Forelimb muscle (tissue), 1 donor: ENCODE measurements around the gene MAP2K2. TPM values are rescaled to one million over a fixed set of nuclear protein-coding genes. Genes with fewer than 3 reads are reported as not detected.
A peak's percentile ranks its signal among the peaks of the same experiment; 100 is the strongest.
"Not testable (repeated sequence)": the region's sequence is repeated elsewhere in the genome, so short reads cannot be mapped to it uniquely, and the experiment has no call there.

ENCODE experiments used
- DNase-seq: peaks from one replicate; pipeline ENCODE4 v3.0.0-alpha.2; 2013; ENCODE audit warnings: low read depth
- polyA plus RNA-seq: library from polyadenylated mRNA; unstranded; fragments of 120-200 nt; gene quantifications from one replicate; pipeline ENCODE4 v1.2.1, GENCODE V29; 2013; ENCODE audit not compliant: insufficient read length

Gene MAP2K2
- polyA plus RNA-seq: 119 TPM

DNA sequence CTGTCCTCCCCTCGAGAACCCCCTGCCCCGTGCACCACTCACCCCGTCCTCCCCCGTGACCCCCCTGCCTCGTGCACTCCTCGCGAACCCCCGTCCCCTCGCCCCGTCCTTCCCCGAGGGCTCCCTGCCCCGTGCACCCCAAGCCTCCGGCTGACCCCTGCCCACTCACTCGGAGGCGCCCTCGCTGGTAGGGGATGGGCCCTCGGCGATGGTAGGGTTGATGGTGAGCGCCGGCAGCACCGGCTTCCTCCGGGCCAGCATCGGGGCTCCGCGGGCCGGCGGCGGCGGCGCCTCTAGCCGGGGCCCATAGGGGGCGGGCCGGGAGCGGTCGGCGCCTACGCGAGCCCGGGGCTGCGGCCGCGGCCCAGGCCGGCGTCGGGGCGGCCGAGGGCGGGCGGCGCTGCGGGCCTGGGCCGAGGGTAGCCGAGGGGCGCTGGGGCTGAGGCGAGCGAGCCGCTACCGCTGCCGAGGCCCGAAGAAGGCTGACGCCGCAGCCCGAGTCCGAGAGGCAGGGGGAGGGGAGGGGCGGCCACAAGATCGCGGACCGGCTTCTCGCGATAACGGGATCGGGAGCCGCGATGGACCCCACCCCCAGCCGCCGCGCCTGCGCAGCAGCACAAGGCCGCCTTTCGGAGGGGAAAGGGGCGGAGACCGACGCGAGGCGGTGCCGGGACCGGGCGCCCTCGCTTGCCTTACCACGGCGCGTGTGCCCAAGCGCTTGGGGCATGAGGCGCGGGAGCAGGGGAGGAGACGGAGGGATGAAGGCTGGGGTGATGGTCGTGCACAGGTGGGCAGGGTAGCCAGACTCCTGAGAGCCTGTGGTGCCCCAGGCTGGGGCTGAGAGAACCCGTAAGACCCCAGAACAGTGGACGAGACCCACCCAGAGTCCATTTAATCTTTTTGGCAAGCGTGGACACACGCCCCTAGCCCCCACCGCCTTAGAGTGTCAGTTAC is at the start of gene MAP2K2:
Gene MAP2K2 (minus strand): TSS at position 508 of the 954 bp plus-strand sequence. CDS start 247 bp downstream, at position 261.
- peak; percentile 73 for DNase-seq

DNA sequence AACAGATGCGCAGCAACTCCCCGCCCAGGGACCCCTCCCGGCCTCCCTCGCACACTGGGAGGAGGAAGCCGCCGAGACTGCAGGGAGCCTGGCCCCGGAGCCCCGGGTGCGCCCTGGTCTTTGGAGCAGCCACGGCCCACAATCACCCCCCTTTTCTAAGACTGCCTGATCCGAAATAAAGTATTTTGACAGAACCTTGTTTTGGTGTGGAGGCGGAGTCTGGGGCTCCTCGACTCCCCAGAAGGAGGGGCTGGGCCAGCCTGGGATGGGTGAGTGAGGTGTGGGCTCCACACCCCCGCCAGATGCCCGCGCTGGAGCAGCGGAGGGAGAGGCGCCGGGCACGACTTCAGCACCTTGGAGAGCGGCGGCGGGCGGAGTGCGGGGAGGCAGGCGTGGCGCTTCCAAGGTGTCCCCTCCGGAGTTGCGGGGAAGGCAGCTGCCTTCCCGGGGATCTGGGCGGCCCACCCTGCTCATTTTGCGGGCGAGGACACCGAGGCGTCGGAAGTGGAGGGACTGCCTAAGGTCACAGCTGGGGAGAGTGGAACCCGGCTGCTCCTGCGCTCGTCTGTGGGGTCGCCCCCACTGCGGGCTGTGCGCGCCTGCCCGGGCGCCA is 49.0 kb upstream of the MAP2K2 start:
- DNase-seq: no peak

DNA sequence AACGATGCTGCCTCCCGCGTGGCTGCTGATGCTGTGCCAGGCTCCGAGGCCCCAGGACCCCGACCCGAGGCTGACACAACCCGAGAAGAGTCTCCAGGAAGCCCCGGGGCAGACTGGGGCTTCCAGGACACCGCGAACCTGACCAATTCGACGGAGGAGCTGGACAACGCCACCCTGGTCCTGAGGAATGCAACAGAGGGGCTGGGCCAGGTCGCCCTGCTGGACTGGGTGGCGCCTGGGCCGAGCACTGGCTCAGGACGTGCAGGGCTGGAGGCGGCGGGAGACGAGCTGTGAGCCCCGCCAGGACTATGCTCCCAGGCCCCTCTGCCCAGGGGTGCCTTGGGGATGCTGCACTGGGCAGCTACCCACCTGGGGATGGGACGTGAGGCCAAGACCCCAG is 47.8 kb upstream of the MAP2K2 start:
- no peak for DNase-seq

DNA sequence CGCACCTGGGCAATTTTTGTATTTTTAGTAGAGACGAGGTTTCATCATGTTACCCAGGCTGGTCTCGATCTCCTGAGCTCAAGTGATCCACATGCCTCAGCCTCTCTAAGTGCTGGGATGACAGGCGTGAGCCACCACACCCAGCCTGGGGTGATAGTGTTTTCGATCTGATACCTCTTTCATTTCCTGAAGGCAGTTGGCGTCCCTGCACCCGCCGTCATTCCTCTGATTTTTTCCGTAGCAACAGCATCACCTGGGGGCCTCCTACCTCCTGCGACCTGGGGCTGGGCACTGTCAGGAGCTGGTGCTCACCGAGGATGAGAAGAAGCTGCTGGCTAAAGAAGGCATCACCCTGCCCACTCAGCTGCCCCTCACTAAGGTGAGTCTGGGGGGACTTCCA is 40.3 kb upstream of the MAP2K2 start:
- no peak for DNase-seq

DNA sequence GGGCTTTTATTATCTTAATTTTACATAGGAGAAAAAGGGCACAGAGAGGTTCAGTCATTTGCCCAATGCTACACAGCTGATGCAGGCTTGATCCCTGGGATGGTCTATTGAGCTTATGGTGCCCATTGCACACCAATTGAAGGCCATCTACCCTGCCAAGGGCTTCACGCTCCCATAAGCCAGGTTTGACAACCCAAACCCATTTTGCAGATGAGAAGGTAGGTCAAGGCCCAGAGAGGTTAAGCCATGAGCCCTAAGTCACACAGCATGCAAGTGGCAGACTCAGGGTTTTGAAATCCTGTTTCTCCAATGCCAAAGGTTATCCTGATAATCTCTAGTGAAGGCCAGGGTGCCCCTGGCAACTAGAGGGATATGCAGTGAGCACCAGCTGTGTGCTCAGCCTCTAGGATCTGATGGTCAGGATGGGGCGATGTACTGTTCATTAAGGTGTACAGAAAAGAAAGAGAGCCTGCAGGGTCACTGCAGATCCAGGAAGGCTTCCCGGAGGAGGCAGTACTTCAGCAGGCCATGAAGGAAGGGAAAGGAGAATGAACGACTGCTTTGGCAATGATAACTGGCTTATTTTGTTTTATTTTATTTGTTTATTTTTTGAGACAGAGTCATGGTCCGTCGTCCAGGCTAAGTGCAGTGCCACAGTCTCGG is 37.6 kb upstream of the MAP2K2 start:
- no peak for DNase-seq

DNA sequence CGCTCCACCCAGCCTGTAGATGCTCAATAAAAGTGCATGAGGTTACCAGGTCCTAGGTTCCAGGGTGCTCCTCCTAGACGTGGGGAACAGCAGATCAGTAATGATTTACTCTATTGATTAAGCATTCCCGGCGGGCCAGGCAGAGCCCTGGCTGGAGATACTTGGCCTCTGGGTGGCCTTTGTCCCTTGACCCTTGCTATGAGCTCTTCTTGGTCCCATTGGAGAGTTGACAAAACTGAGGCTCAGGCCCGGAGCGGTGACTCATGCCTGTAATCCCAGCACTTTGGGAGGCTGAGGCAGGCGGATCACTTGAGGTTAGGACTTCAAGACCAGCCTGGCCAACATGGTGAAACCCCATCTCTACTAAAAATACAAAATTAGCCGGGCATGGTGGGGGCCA is 34.0 kb upstream of the MAP2K2 start:
- not testable (repeated sequence) for DNase-seq

DNA sequence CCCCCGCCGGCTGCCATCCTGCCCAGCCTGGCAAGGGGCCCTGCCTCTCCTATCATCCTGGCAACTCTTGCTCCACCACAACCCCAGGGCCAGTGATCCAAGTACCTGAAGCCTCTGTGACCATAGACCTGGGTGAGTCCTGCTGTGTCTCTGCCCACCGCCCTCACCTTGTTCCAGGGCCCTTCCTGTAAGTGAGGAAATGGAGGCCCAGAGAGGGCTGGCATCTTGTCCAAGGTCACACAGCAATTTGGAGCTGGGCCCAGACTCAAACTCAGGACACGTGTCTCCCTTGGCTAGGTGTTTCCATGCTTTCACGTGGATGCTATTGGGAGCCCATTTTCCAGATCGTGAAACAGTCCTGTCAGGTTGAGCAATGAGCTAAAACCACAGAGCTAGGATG is 33.2 kb upstream of the MAP2K2 start:
- DNase-seq: no peak

DNA sequence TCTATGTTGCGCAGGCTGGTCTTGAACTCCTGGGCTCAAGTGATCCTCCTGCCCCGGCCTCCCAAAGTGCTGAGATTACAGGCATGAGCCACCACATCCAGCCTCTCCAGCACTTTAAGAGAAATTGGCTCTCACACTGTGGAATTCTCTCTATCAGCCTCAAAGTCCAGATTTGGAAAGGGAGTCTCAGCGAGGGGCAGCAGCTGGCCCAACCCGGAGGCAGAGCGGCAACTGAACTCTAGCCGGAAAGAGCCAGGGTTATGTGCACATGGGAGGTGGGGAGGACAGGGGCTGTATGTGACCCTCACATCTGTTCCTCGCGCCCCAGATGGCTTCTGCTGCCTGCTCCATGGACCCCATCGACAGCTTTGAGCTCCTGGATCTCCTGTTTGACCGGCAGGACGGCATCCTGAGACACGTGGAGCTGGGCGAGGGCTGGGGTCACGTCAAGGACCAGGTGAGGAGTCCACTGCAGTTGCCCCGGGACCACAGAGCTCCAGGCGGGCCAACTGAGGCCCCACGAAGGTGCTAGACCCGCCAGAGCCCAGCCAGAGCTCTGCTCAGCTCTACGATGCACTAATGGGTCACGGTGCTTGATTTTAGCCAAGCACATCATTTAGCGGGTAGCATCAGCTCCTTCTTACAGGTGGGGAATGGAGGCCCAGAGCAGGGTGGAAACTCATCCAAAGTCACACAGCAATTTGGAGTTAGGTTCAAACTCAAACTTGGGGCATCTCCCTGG is 30.8 kb upstream of the MAP2K2 start:
- no peak for DNase-seq

DNA sequence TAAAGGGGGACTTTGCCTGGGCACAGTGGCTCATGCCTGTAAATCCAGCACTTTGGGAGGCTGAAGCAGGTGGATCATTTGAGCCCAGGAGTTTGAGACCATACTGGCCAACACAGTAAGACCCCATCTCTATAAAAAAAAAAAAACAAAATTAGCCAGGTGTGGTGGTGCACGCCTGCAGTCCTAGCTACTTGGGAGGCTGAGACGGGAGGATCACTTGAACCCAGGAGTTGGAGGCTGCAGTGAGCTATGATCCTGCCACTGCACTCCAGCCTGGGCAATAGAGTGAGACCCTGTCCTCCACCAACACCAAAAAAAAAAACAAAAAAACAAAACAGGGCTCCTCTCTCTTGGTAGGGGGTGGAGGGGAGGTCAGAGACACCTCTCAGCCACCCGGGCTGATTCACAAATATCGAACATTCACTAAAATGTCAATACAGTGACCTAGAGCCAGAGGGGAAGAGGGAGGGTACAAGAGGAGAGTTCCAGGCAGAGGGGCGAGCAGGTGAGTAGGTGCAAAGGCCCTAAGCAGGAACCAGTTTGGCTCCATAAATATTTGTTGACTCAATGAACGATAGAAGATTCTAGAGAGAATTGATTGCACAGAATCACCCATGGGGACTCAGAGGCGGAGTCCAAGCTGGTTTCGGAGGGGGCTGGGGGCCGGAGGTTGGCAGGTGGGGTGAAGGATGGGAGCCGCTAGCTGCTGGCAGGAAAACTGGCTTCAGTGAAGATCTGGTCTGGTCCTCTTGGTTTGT is 28.5 kb upstream of the MAP2K2 start:
- no peak for DNase-seq

DNA sequence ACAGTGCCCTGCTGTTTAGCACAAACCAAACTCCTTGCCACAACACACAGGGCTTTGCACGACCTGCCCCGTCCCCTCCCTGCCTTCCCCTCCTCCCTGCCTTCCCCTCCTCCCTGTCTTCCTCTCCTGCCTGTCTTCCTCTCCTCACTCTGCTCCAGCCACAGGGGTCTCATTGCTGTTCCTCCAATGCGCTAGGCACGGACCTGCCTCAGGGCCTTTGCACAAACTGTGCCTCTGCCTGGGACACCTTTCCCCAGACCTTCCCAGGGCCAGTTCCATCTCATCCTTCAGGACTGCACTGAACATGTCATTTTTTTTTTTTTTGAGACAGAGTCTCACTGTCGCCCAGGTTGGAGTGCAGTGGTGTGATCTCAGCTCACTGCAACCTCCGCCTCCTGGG is 27.7 kb upstream of the MAP2K2 start:
- no peak for DNase-seq

DNA sequence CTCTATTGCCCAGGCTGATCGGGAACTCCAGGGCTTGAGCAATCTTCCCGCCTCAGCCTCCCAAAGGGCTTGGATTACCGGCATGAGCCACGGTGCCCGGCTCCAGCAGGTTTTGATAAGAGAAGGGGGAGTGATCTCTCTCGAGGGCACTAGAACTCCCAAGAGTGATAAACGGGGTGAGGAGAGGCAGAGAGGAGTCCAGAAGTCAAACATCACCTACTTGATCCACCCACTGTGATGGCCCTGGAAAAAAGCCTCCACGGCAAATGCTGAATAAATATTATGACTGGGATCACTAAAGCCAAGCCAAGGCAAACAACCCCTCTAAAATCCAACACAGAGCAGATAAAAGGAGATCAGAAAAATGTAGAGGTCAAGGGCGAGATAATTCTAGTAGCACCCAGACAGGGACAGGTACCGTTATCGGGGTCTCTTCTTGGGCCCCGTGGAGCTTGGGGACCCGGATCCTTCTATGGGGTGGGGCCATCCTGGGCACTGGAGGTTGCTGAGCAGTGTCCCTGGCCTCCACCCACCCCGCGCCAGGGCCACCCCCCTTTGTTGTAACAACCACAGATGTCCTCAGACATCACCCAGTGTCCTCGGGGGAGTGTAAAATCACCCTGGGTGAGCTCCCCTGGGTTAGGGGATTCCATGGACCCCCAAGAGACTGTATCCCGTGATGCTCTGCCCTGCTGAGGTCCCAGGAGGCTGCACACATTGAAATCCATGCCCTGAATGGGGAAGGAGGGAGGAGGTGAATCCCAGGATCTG is 25.8 kb upstream of the MAP2K2 start:
- DNase-seq: no peak

DNA sequence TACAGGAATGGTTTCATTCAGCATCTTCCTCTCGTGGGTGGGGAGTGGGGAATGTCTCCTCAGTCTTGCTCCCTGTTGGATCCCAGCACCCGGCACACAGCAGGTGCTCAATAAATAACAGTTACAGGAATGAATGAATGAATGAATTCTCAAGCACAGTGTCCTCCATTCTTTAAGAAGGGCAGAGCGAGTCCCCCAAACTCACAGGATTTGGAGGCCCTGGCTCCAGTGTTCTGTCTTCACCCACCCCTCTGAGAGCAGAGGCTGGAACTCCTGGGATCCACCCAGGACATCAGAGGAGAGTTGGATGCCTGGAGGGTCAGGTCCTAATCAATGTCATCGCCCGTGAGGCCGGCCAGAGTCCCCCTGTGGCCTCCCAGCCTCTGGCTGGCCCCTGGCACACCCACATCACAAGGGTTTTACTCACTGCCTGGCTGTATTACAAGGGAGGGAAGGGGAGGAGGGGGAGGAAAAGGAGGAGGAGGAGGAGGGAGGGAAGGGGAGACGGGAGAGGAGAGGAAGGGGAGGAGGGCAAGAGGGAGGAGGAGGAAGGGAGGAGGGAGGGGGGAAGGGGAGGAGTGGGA is 20.8 kb upstream of the MAP2K2 start:
- DNase-seq: no peak

DNA sequence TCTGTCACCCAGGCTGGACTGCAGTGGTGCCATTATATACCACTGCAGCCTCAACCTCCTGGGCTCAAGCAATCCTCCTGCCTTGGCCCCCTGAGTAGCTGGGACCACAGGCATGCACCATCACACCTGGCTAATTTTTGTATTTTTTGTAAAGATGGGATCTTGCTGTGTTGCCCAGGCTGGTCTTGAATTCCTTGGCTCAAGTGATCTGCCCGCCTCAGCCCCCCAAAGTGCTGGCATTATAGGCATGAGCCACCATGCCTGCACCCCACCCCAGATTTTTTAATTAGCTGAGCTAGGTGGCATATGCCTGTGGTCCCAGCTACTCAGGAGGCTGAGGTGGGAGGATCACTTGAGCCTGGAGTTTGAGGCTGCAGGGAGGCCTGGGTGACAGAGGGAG is 19.0 kb upstream of the MAP2K2 start:
- not testable (repeated sequence) for DNase-seq

DNA sequence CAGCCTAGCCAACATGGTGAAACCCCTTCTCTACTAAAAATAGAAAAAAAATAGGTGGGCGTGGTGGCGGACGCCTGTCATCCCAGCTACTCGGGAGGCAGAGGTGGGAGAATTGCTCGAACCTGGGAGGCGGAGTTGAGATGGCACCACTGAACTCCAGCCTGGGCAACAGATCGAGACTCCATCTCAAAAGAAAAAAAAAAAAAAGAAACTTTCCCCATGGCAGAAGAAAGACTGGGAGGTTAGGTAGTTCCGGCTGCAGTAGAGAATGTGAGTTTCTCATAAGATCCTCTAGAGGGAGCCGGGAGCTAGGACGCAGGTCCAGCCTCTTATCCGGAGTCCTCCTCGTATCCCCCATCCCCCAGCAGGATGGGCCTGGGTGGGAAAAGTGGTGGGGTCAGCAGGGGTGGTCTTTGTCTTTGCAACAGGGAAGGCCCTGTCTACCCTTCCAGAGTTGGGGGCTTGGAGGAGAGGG is 16.4 kb upstream of the MAP2K2 start:
- no peak for DNase-seq

DNA sequence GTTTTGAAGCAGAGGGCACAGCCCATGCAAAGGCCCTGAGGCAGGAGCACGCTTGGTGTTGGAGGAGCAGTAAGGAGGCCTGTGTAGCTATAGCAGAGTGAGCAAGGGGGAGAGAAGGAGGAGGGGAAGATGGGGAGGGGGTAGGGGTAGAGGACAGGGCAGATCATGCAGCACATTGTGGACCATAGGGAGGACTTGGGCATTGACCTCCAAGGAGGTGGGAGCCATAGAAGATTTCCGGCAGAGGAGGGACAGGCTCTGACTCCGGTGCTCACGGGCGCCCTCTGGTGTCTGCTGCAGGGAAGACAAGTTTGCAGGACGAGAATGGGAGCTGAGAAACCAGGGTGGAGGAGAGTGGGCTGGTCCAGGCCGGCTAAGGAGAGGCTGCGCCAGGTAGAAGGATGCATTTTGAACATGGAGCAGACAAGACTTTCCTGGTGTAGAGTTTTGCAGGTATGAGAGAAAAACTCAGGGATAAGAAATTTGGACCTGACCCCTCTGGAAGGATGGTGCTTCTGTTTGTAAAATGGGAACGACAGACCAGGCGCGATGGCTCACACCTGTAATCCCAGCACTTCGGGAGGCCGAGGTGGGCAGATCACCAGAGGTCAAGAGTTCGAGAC is 15.8 kb upstream of the MAP2K2 start:
- DNase-seq: no peak

DNA sequence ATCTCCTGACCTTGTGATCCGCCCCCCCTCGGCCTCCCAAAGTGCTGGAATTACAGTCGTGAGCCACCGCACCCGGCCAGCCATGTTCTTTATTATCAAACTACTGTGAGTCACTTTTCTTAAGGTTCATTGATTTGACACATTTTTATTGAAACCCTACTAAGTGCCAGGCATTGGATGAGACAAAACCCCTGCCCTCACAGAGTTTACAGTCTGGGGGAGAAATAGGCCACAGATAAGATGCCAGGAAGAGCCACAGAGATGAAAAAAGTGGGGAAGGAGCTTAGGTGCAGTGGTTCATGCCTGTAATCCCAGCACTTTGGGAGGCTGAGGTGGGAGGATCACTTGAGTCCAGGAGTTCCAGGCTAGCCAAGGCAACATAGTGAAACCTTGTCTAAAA is 14.5 kb upstream of the MAP2K2 start:
- no peak for DNase-seq

DNA sequence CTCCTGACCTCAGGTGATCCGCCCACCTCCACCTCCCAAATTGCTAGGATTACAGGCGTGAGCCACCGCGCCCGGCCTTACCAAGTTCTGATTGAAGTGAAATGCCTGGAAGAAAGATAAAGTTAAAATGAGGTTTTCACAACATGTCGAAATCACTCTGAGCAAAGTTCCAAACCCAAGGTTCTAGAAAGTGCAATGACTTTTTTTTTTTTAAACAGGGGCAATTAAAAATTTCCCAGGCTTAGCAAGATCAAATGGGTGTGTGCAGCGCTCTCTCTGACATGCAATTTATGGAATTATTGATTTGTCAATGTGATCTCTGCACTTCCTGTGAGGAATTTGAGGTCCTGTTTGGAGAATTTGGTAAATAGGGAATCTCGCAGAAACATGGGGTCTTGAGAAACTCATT is 12.8 kb upstream of the MAP2K2 start:
- no peak for DNase-seq

DNA sequence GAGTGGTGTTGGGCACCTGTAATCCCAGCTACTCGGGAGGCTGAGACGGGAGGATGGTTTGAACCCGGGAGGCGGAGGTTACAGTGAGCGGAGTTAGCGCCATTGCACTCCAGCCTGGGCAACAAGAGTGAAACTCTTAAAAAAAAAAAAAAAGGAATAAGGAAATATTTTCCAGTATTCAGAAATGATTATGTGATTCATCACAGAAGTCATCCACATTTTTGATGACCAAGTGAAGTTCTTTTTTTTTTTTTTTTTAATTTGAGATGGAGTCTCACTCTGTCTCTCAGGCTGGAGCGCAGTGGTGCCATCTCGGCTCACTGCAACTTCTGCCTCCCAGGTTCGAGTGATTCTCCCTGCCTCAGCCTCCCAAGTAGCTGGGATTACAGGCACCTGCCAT is 11.5 kb upstream of the MAP2K2 start:
- not testable (repeated sequence) for DNase-seq

DNA sequence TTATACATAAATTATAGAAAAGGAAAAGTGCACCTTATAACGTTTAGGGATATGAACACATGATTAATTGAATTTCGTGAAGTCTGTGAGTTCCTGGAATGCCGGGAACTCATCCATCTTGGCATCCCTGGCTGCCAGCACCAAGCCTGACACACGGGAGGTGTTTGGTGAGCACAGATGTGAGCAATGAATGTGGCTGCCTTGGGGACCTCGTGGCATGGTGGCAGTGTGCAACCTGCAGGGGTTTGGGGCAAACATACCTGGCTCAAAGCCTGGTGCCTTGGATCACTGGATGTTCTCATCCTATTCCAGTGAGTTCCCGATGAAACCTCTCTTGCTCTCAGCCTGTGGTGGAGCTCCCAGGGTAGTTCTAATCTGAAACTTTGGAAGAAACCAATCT is 10.4 kb upstream of the MAP2K2 start:
- DNase-seq: no peak
